Left ventricle myocardium inferior (tissue), 1 donor: ENCODE measurements around the gene PIK3CD. TPM values are rescaled to one million over a fixed set of nuclear protein-coding genes. Genes with fewer than 3 reads are reported as not detected.
"Not testable (repeated sequence)": the region's sequence is repeated elsewhere in the genome, so short reads cannot be mapped to it uniquely, and the experiment has no call there.

ENCODE experiments used
- DNase-seq: peaks from one replicate; pipeline ENCODE4 v3.0.0-alpha.2; 2020
- H3K27ac ChIP-seq: fragments of 200-600 bp; replicated peaks from 2 replicates; pipeline ENCODE4 v1.8.0; 2021
- H3K27me3 ChIP-seq: fragments of 200-600 bp; 2 replicates; pipeline ENCODE4 v1.8.0; 2021; ENCODE audit warnings: low read depth
- H3K36me3 ChIP-seq: fragments of 200-600 bp; 2 replicates; pipeline ENCODE4 v1.8.0; 2021
- H3K4me1 ChIP-seq: fragments of 200-600 bp; 2 replicates; pipeline ENCODE4 v1.8.0; 2021
- H3K4me3 ChIP-seq: fragments of 200-600 bp; 2 replicates; pipeline ENCODE4 v1.8.0; 2021; ENCODE audit warnings: mild to moderate bottlenecking, moderate library complexity
- H3K9me3 ChIP-seq: fragments of 200-600 bp; replicated peaks from 2 replicates; pipeline ENCODE4 v1.8.0; 2021
- intact Hi-C: fragments of 100-400 bp; cut with micrococcal nuclease; formaldehyde crosslinking; loops from one replicate; pipeline ENCODE4 v1.11.0; 2022
- total RNA-seq: library from RNA; stranded (reverse); fragmentation: NEBNext Ultra II Directional; extraction: Animal tissue kit (Norgen Biotek cat#: 25700); gene quantifications from one replicate; pipeline ENCODE4 v1.2.1, GENCODE V29; 2021
- TF ChIP-seq, protein P1 (sequence below): fragments of 200-600 bp; IDR thresholded peaks from 2 replicates; pipeline ENCODE4 v1.8.0; 2021; ENCODE audit warnings: antibody characterized with exemption, mild to moderate bottlenecking, borderline replicate concordance
- donor health status: DM: no; HTN: yes; CAD: no; lungs with severe emphysema.

PIK3CD gene
- total RNA-seq, 1 donor from 2014 or later, result 2.6 TPM

DNA sequence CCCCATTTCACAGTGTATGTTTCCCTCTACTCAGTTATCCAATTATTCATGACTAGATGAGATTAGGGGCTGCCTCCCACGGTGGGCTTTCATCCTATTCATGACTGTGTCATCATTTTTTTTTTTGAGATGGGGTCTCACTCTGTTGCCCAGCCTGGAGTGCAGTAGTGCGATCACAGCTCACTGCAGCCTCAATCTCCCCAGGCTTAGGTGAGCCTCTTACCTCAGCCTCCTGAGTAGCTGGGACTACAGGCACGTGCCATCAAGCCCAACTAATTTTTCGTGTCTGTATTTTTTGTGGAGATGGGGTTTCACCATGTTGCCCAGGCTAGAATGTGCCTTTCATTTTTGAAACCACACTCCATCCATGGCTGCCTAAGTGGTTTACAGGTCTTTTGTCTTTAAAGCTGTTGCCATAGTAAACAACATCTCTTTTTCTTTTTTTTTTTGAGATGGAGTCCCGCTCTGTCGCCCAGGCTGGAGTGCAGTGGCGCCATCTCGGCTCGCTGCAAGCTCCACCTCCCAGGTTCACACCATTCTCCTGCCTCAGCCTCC is 60.0 kb downstream of the PIK3CD start:
- TF ChIP-seq, protein P1, sequence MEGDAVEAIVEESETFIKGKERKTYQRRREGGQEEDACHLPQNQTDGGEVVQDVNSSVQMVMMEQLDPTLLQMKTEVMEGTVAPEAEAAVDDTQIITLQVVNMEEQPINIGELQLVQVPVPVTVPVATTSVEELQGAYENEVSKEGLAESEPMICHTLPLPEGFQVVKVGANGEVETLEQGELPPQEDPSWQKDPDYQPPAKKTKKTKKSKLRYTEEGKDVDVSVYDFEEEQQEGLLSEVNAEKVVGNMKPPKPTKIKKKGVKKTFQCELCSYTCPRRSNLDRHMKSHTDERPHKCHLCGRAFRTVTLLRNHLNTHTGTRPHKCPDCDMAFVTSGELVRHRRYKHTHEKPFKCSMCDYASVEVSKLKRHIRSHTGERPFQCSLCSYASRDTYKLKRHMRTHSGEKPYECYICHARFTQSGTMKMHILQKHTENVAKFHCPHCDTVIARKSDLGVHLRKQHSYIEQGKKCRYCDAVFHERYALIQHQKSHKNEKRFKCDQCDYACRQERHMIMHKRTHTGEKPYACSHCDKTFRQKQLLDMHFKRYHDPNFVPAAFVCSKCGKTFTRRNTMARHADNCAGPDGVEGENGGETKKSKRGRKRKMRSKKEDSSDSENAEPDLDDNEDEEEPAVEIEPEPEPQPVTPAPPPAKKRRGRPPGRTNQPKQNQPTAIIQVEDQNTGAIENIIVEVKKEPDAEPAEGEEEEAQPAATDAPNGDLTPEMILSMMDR, result no peak
- intact Hi-C loops, result no loop called here
- no peaks in the 10 kb centered on the region for H3K9me3 ChIP-seq
- no peaks in the 10 kb centered on the region for H3K36me3 ChIP-seq
- H3K4me3 ChIP-seq, result no peak overlapping the region
- H3K27ac ChIP-seq, result no peak overlapping the region
- H3K4me1 ChIP-seq, result no peaks in the 10 kb centered on the region
- no peak for DNase-seq
- H3K27me3 ChIP-seq, result no peaks in the 10 kb centered on the region

DNA sequence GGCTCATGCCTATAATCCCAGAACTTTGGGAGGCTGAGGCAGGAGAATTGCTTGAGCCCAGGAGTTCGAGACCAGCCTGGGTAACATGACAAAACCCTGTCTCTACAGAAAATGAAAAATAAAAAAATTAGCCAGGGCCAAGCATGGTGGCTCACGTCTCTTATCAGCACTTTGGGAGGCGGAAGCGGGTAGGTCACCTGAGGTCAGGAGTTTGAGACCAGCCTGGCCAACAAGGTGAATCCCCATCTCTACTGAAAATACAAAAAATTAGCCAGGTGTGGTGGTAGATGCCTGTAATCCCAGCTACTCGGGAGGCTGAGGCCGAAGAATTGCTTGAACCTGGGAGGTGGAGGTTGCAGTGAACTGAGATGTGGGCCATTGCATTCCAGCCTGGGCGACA is 61.2 kb downstream of the PIK3CD start:
- DNase-seq, intact Hi-C loops, H3K4me1 ChIP-seq, H3K27me3 ChIP-seq, H3K36me3 ChIP-seq, H3K9me3 ChIP-seq, H3K27ac ChIP-seq, H3K4me3 ChIP-seq: not testable (repeated sequence)

DNA sequence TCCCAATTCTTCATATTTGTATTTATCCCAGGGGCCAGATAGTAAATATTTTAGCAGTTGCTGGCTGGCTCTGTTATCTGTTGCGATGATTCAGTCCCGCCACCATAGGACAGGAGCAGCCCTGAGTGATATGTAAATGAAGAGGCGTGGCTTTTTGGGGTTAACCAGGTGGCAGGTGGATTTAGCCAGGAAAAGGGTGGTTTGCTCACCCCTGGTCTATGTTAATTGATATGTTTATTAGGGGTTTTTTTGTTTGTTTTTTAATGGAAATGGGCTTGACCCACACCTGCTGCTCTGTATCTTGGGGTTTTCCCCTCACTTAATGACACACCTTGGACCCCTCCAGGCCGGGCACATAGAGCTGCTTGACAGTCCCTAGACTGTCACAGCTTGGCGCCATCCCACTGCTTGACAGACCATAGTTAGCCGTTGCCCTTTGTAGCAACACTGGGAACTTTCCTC is 62.8 kb downstream of the PIK3CD start:
- no peak overlapping the region for H3K4me3 ChIP-seq
- TF ChIP-seq, protein P1, result no peak
- no peaks in the 10 kb centered on the region for H3K36me3 ChIP-seq
- intact Hi-C loops, result no loop called here
- no peak overlapping the region for H3K27ac ChIP-seq
- no peaks in the 10 kb centered on the region for H3K27me3 ChIP-seq
- H3K9me3 ChIP-seq, result no peaks in the 10 kb centered on the region
- no peak for DNase-seq
- H3K4me1 ChIP-seq, result peaks cover 4% of the 10 kb centered on the region

DNA sequence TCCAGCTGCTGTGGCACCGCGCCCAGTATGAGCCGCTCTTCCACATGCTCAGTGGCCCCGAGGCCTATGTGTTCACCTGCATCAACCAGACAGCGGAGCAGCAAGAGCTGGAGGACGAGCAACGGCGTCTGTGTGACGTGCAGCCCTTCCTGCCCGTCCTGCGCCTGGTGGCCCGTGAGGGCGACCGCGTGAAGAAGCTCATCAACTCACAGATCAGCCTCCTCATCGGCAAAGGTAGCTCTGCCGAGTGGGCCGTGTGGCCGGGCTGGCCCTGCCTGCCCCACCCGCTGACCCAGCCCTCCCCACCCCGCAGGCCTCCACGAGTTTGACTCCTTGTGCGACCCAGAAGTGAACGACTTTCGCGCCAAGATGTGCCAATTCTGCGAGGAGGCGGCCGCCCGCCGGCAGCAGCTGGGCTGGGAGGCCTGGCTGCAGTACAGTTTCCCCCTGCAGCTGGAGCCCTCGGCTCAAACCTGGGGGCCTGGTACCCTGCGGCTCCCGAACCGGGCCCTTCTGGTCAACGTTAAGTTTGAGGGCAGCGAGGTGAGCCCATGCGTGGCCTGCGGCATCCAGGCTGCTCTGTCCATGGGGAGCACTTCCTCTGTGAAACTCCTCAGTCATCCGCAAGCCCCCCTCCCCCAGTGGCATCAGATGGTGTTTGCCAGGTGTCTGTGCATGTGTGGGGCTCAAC is 64.2 kb downstream of the PIK3CD start:
- DNase-seq, result no peak
- no peak overlapping the region for H3K27ac ChIP-seq

DNA sequence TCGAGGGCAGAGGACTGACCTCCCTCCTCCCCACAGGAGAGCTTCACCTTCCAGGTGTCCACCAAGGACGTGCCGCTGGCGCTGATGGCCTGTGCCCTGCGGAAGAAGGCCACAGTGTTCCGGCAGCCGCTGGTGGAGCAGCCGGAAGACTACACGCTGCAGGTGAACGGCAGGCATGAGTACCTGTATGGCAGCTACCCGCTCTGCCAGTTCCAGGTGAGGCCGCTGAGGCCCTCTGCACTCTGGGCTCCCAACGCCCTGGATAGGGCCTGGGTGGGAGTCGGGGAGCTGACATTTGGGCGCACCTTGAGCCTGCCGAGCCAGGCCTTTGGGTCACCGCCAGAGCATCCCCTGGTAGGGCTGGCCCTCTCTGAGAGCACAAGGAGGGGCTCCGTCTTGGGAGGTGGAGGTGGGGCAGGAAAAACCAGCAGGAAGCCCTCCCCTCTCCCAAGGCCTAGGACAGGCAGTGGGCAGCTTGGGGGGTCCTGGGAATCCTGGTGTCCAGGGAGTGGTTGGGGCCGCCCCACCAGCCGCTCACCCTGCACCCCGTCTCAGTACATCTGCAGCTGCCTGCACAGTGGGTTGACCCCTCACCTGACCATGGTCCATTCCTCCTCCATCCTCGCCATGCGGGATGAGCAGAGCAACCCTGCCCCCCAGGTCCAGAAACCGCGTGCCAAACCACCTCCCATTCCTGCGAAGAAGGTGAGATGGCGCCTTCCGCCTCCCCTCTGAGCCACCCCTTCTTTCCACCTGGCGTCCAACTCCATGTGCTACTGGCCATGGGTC is 65.1 kb downstream of the PIK3CD start:
- Histone ChIP-seq H3K4me3 (peak overlapping the region; percentile 35), H3K36me3 (no peaks in the 10 kb centered on the region)

More for the DNA sequence above, 64.2 kb downstream of the PIK3CD start:
- H3K4me3 ChIP-seq, result no peak overlapping the region
- intact Hi-C loops, result no loop called here
- no peaks in the 10 kb centered on the region for H3K36me3 ChIP-seq
- H3K4me1 ChIP-seq, result peaks cover 4% of the 10 kb centered on the region
- H3K9me3 ChIP-seq, result no peaks in the 10 kb centered on the region
- H3K27me3 ChIP-seq, result no peaks in the 10 kb centered on the region
- TF ChIP-seq, protein P1, result no peak

More for the DNA sequence above, 65.1 kb downstream of the PIK3CD start:
- Histone ChIP-seq H3K27me3 (no peaks in the 10 kb centered on the region), H3K27ac (no peak overlapping the region), H3K4me1 (peaks cover 4% of the 10 kb centered on the region), H3K9me3 (no peaks in the 10 kb centered on the region)
- intact Hi-C loops, result no loop called here
- TF ChIP-seq, protein P1, result no peak
- DNase-seq, result no peak
